ENCODE data around the gene ZC3H6. TPM values are rescaled to one million over a fixed set of nuclear protein-coding genes. Genes with fewer than 3 reads are reported as not detected.

Gene ZC3H6
- total RNA-seq, 3 donors from 2014 or later = 8.8 to 20.3 (median 10.9) TPM

GRCh38 chr2:112243233-112243632, 32.2 kb upstream of the ZC3H6 start:
- no peak for TF ChIP-seq CTCF (IDR thresholded peaks at IDR 0.05)
- intact Hi-C loops (cut with DNase I, micrococcal nuclease) = no loop called here
- no peak overlapping the region for H3K4me3 ChIP-seq
- H3K36me3 ChIP-seq (ENCODE audit: low read depth) = no peaks in the 10 kb centered on the region
- ATAC-seq = no peak
- H3K9me3 ChIP-seq = no peaks in the 10 kb centered on the region
- no peak for DNase-seq
- no peaks in the 10 kb centered on the region for H3K4me1 ChIP-seq (ENCODE audit: low read depth)

- no peaks in the 10 kb centered on the region for H3K4me1 ChIP-seq (ENCODE audit: low read depth)
- DNase-seq (no peak), ATAC-seq (no peak)
- H3K4me3 ChIP-seq = no peak overlapping the region
- TF ChIP-seq CTCF (IDR thresholded peaks at IDR 0.05) = no peak
- intact Hi-C loops (cut with DNase I, micrococcal nuclease) = no loop called here
- H3K9me3 ChIP-seq = no peaks in the 10 kb centered on the region
- no peaks in the 10 kb centered on the region for H3K36me3 ChIP-seq (ENCODE audit: low read depth)
Observed at GRCh38 chr2:112244854-112245253, 30.5 kb upstream of the ZC3H6 start.

- Histone ChIP-seq H3K4me3 (no peak overlapping the region), H3K9me3 (no peaks in the 10 kb centered on the region), H3K4me1 (ENCODE audit: low read depth) (peaks cover 6% of the 10 kb centered on the region), H3K36me3 (ENCODE audit: low read depth) (no peaks in the 10 kb centered on the region)
- TF ChIP-seq CTCF (IDR thresholded peaks at IDR 0.05) = no peak
- DNase-seq (no peak), ATAC-seq (no peak)
- intact Hi-C loops (cut with DNase I, micrococcal nuclease) = loop anchor here in 1 of 2 donors (10.0 kb wide), 1 partner anchor 196 kb away; the partner anchor contains the start of gene TMEM87B
Observed at GRCh38 chr2:112251271-112251670, 24.1 kb upstream of the ZC3H6 start.

GRCh38 chr2:112253261-112253815, 22.1 kb upstream of the ZC3H6 start:
- no peak for TF ChIP-seq CTCF (IDR thresholded peaks at IDR 0.05)
- DNase-seq (no peak), ATAC-seq (no peak)
- H3K9me3 ChIP-seq = no peaks in the 10 kb centered on the region
- no peak overlapping the region for H3K4me3 ChIP-seq
- H3K36me3 ChIP-seq (ENCODE audit: low read depth) = no peaks in the 10 kb centered on the region
- peaks cover 6% of the 10 kb centered on the region for H3K4me1 ChIP-seq (ENCODE audit: low read depth)
- intact Hi-C loops (cut with DNase I, micrococcal nuclease) = loop anchor here in 1 of 2 donors (10.0 kb wide), 1 partner anchor 199 kb away; the partner anchor contains the start of gene TMEM87B

GRCh38 chr2:112254466-112255240, 20.7 kb upstream of the ZC3H6 start, which contains the start of gene ZC3H8:
TSS of gene ZC3H8 (minus strand) at chr2:112255042. CDS start at chr2:112254981, 61 bp downstream.
- Histone ChIP-seq H3K36me3 (ENCODE audit: low read depth) (no peaks in the 10 kb centered on the region), H3K4me3 (peak within 1 kb of the TSS; percentile 44), H3K4me1 (ENCODE audit: low read depth) (peaks cover 6% of the 10 kb centered on the region), H3K9me3 (no peaks in the 10 kb centered on the region)
- DNase-seq (peak; percentile 95 to 98 (median 96)), ATAC-seq (peak; percentile 99)
- intact Hi-C loops (cut with DNase I, micrococcal nuclease) = loop anchor here in 1 of 2 donors (10.0 kb wide), 1 partner anchor 200 kb away; the partner anchor contains the start of gene TMEM87B
- no peak for TF ChIP-seq CTCF (IDR thresholded peaks at IDR 0.05)

All from mucosa of descending colon (tissue), 3 donors.